Esophagus muscularis mucosa (tissue), 4 donors: ENCODE data around the gene TMEM69. TPM values are rescaled to one million over a fixed set of nuclear protein-coding genes. Genes with fewer than 3 reads are reported as not detected.

Experiments used
- DNase-seq: peaks from one replicate; pipeline ENCODE4 v3.0.0-alpha.2; 2017; ENCODE audit errors: extremely low spot score
- H3K27ac ChIP-seq, 4 donors: fragments of 200-600 bp; sonication (generic); replicated peaks in 1 of 4; 1 replicate in 3 of 4; 2 replicates in 1 of 4; pipeline ENCODE4 v1.5.1; 2016 to 2019; ENCODE audit warnings: mild to moderate bottlenecking in 1 of 4
- H3K27me3 ChIP-seq, 4 donors: fragments of 200-600 bp; sonication (generic); one replicate each; pipeline versions ENCODE4 v1.5.1 to v1.6.0; 2016 to 2019
- H3K36me3 ChIP-seq, 4 donors: fragments of 200-600 bp; sonication (generic); one replicate each; pipeline ENCODE4 v1.5.1; 2016 to 2019
- H3K4me1 ChIP-seq, 4 donors: fragments of 200-600 bp; sonication (generic); one replicate each; pipeline ENCODE4 v1.5.1; 2016 to 2019
- H3K4me3 ChIP-seq, 4 donors: fragments of 200-600 bp; sonication (generic); 1 replicate in 2 of 4; 2 replicates in 2 of 4; pipeline ENCODE4 v1.5.1; 2016 to 2019; ENCODE audit warnings: mild to moderate bottlenecking in 4 of 4, moderate library complexity in 1 of 4
- H3K9me3 ChIP-seq, 4 donors: fragments of 200-600 bp; sonication (generic); 1 replicate in 3 of 4; 2 replicates in 1 of 4; pipeline ENCODE4 v1.5.1; 2016 to 2019
- CTCF ChIP-seq, 3 experiments: fragments of 200-600 bp in 2 of 3; fragments of 450-650 bp in 1 of 3; sonication (generic) in 2 of 3; IDR thresholded peaks; one replicate each; pipeline ENCODE4 v1.5.1; 2017 to 2019; ENCODE audit warnings: antibody characterized with exemption in 3 of 3, mild to moderate bottlenecking in 2 of 3, moderate library complexity in 1 of 3
- EP300 ChIP-seq: sonication (generic); formaldehyde crosslinking; IDR thresholded peaks from one replicate; pipeline ENCODE4 v1.6.1; 2017; ENCODE audit warnings: antibody characterized with exemption
- POLR2A ChIP-seq: fragments of 450-650 bp; IDR thresholded peaks from one replicate; pipeline ENCODE4 v1.6.1; 2017; ENCODE audit warnings: antibody characterized with exemption, moderate library complexity, mild to moderate bottlenecking, low read depth
- POLR2AphosphoS5 ChIP-seq, 2 donors: sonication (generic); formaldehyde crosslinking; IDR thresholded peaks; one replicate each; pipeline ENCODE4 v1.6.1; 2017; ENCODE audit warnings: antibody characterized with exemption in 2 of 2
- WGBS: methylation state at CpG from one replicate; pipeline ENCODE4 v1.1.5; 2018; 5-methylcytosine and 5-hydroxymethylcytosine counted together
- intact Hi-C: fragments of 100-400 bp; cut with DNase I; formaldehyde crosslinking; loops from one replicate; pipeline ENCODE4 v1.15.1; 2023
- total RNA-seq, 4 donors: library from RNA; depleted of rRNA; stranded (reverse); fragments of >200 nt; gene quantifications; one replicate each; pipeline versions ENCODE4 v1.1.0 to v1.2.1, GENCODE V29; 2016

Gene TMEM69
- total RNA-seq, 4 donors from 2014 or later, result 18.9 to 22.5 (median 19.9) TPM

GRCh38 chr1:45667321-45668111, 20.5 kb upstream of the TMEM69 start:
- H3K27me3 ChIP-seq, result no peaks in the 10 kb centered on the region
- DNase-seq, result no peak
- 80% methylated on average over 8 of the region's 8 CpGs for WGBS
- peaks cover 0 to 4% (median 0%) of the 10 kb centered on the region in 4 donors for H3K36me3 ChIP-seq
- H3K4me1 ChIP-seq, result peaks cover 41 to 53% (median 50%) of the 10 kb centered on the region in 4 donors
- H3K27ac ChIP-seq, result no peak overlapping the region
- TF ChIP-seq CTCF (IDR thresholded peaks at IDR 0.05) (no peak), POLR2AphosphoS5 (IDR thresholded peaks at IDR 0.05) (no peak), POLR2A (no peak)
- intact Hi-C loops, result no loop called here
- H3K4me3 ChIP-seq, result no peak overlapping the region
- no peaks in the 10 kb centered on the region for H3K9me3 ChIP-seq

GRCh38 chr1:45668526-45668925, 19.5 kb upstream of the TMEM69 start:
- H3K27ac ChIP-seq, result no peak overlapping the region
- H3K27me3 ChIP-seq, result no peaks in the 10 kb centered on the region
- 97% methylated on average over 4 of the region's 4 CpGs for WGBS
- H3K9me3 ChIP-seq, result no peaks in the 10 kb centered on the region
- H3K4me1 ChIP-seq, result peaks cover 45 to 60% (median 60%) of the 10 kb centered on the region in 4 donors
- H3K36me3 ChIP-seq, result peaks cover 0 to 4% (median 0%) of the 10 kb centered on the region in 4 donors
- TF ChIP-seq EP300, result no peak
- TF ChIP-seq POLR2AphosphoS5 (IDR thresholded peaks at IDR 0.05), result no peak
- no peak for TF ChIP-seq CTCF (IDR thresholded peaks at IDR 0.05)
- no peak for TF ChIP-seq POLR2A
- DNase-seq, result no peak
- intact Hi-C loops, result no loop called here
- no peak overlapping the region for H3K4me3 ChIP-seq

GRCh38 chr1:45669379-45669778, 18.6 kb upstream of the TMEM69 start:
- H3K27me3 ChIP-seq, result no peaks in the 10 kb centered on the region
- no peak for TF ChIP-seq CTCF (IDR thresholded peaks at IDR 0.05)
- TF ChIP-seq EP300, result no peak
- TF ChIP-seq POLR2AphosphoS5 (IDR thresholded peaks at IDR 0.05), result no peak
- no peak for TF ChIP-seq POLR2A
- 31% methylated on average over 1 of the region's 1 CpG for WGBS
- no peak overlapping the region for H3K4me3 ChIP-seq
- peaks cover 51 to 69% (median 66%) of the 10 kb centered on the region in 4 donors for H3K4me1 ChIP-seq
- intact Hi-C loops, result no loop called here
- H3K9me3 ChIP-seq, result no peaks in the 10 kb centered on the region
- no peak overlapping the region for H3K27ac ChIP-seq
- no peak for DNase-seq
- no peaks in the 10 kb centered on the region for H3K36me3 ChIP-seq

- H3K4me1 ChIP-seq, result peaks cover 57 to 76% (median 70%) of the 10 kb centered on the region in 4 donors
- DNase-seq, result no peak
- intact Hi-C loops, result no loop called here
- TF ChIP-seq POLR2AphosphoS5 (IDR thresholded peaks at IDR 0.05) (no peak), EP300 (no peak), POLR2A (no peak), CTCF (IDR thresholded peaks at IDR 0.05) (no peak)
- H3K4me3 ChIP-seq, result no peak overlapping the region
- no peaks in the 10 kb centered on the region for H3K27me3 ChIP-seq
- H3K27ac ChIP-seq, result no peak overlapping the region
- H3K36me3 ChIP-seq, result no peaks in the 10 kb centered on the region
- H3K9me3 ChIP-seq, result no peaks in the 10 kb centered on the region
- WGBS, result 63% methylated on average over 6 of the region's 6 CpGs
These were observed 17.9 kb upstream of the TMEM69 start for GRCh38 chr1:45669859-45670655.
